ENCODE results near the gene ZBTB8A. TPM values are rescaled to one million over a fixed set of nuclear protein-coding genes. Genes with fewer than 3 reads are reported as not detected.

The ZBTB8A gene
- total and polyA plus RNA-seq, 10 donors, result 0.35 to 4.0 (median 2.4) TPM

- Histone ChIP-seq H3K4me1 (no peaks in the 10 kb centered on the region), H3K27ac (no peak overlapping the region), H3K27me3 (replicated peaks in 1 of 7) (no peaks in the 10 kb centered on the region), H3K36me3 (no peaks in the 10 kb centered on the region), H3K9me3 (no peaks in the 10 kb centered on the region), H3K4me3 (no peak overlapping the region)
- 53 to 76% (median 70%) methylated on average over 2 of the region's 2 CpGs for WGBS, 5 donors
- intact Hi-C loops (cut with DNase I; ENCODE audit: low total_unique reads), result no loop called here
- DNase-seq, result no peak
- TF ChIP-seq POLR2A (IDR thresholded peaks at IDR 0.05), result no peak
- TF ChIP-seq CTCF (IDR thresholded peaks at IDR 0.05 in 8 of 11, conservative IDR thresholded peaks at IDR 0.05 in 3 of 11), result no peak
- TF ChIP-seq POLR2AphosphoS5 (IDR thresholded peaks at IDR 0.05), result no peak
These were observed 29.7 kb downstream of the ZBTB8A start for GRCh38 chr1:32568929-32569328.

- TF ChIP-seq POLR2A (IDR thresholded peaks at IDR 0.05), result no peak
- TF ChIP-seq CTCF (IDR thresholded peaks at IDR 0.05 in 8 of 11, conservative IDR thresholded peaks at IDR 0.05 in 3 of 11), result no peak
- TF ChIP-seq POLR2AphosphoS5 (IDR thresholded peaks at IDR 0.05), result no peak
- WGBS, 5 donors, result 84 to 93% (median 91%) methylated on average over 10 of the region's 10 CpGs
- no peaks in the 10 kb centered on the region for H3K4me1 ChIP-seq
- H3K36me3 ChIP-seq, result no peaks in the 10 kb centered on the region
- intact Hi-C loops (cut with DNase I; ENCODE audit: low total_unique reads), result no loop called here
- H3K9me3 ChIP-seq, result no peaks in the 10 kb centered on the region
- H3K4me3 ChIP-seq, result no peak overlapping the region
- no peaks in the 10 kb centered on the region for H3K27me3 ChIP-seq (replicated peaks in 1 of 7)
- DNase-seq, result no peak
- H3K27ac ChIP-seq, result no peak overlapping the region
These were observed 41.3 kb downstream of the ZBTB8A start for GRCh38 chr1:32580348-32581017.

GRCh38 chr1:32592943-32593342 is 53.7 kb downstream of the ZBTB8A start:
- DNase-seq, result no peak
- no peaks in the 10 kb centered on the region for H3K4me1 ChIP-seq
- no peak overlapping the region for H3K27ac ChIP-seq
- intact Hi-C loops (cut with DNase I; ENCODE audit: low total_unique reads), result no loop called here
- TF ChIP-seq CTCF (IDR thresholded peaks at IDR 0.05 in 8 of 11, conservative IDR thresholded peaks at IDR 0.05 in 3 of 11) (no peak), POLR2A (IDR thresholded peaks at IDR 0.05) (no peak), POLR2AphosphoS5 (IDR thresholded peaks at IDR 0.05) (no peak)
- no peaks in the 10 kb centered on the region for H3K27me3 ChIP-seq (replicated peaks in 1 of 7)
- no peak overlapping the region for H3K4me3 ChIP-seq
- H3K36me3 ChIP-seq, result peaks cover 0 to 11% (median 0%) of the 10 kb centered on the region in 6 donors
- H3K9me3 ChIP-seq, result no peaks in the 10 kb centered on the region
- WGBS, 5 donors, result 92 to 97% (median 94%) methylated on average over 9 of the region's 9 CpGs

GRCh38 chr1:32600034-32600433 is 60.8 kb downstream of the ZBTB8A start:
- Histone ChIP-seq H3K4me3 (no peak overlapping the region), H3K27ac (no peak overlapping the region), H3K9me3 (no peaks in the 10 kb centered on the region), H3K4me1 (no peaks in the 10 kb centered on the region), H3K27me3 (replicated peaks in 1 of 7) (no peaks in the 10 kb centered on the region), H3K36me3 (peaks cover 0 to 9% (median 0%) of the 10 kb centered on the region in 6 donors)
- TF ChIP-seq POLR2AphosphoS5 (IDR thresholded peaks at IDR 0.05), result no peak
- no peak for TF ChIP-seq POLR2A (IDR thresholded peaks at IDR 0.05)
- no peak for TF ChIP-seq CTCF (IDR thresholded peaks at IDR 0.05 in 8 of 11, conservative IDR thresholded peaks at IDR 0.05 in 3 of 11)
- DNase-seq, result no peak
- intact Hi-C loops (cut with DNase I; ENCODE audit: low total_unique reads), result no loop called here
- 89 to 95% (median 92%) methylated on average over 2 of the region's 2 CpGs for WGBS, 5 donors
